HL-60/S4 (cell line): ENCODE results near the gene ZNF484.
"Not testable (repeated sequence)": the region's sequence is repeated elsewhere in the genome, so short reads cannot be mapped to it uniquely, and the experiment has no call there.

Source experiments
- in situ Hi-C: fragments of 300-500 bp; cut with MboI; formaldehyde crosslinking; loops from 2 replicates; pipeline ENCODE4 v1.14.3; 2022; ENCODE audit warnings: low sequenced_read_pairs

Gene ZNF484

DNA sequence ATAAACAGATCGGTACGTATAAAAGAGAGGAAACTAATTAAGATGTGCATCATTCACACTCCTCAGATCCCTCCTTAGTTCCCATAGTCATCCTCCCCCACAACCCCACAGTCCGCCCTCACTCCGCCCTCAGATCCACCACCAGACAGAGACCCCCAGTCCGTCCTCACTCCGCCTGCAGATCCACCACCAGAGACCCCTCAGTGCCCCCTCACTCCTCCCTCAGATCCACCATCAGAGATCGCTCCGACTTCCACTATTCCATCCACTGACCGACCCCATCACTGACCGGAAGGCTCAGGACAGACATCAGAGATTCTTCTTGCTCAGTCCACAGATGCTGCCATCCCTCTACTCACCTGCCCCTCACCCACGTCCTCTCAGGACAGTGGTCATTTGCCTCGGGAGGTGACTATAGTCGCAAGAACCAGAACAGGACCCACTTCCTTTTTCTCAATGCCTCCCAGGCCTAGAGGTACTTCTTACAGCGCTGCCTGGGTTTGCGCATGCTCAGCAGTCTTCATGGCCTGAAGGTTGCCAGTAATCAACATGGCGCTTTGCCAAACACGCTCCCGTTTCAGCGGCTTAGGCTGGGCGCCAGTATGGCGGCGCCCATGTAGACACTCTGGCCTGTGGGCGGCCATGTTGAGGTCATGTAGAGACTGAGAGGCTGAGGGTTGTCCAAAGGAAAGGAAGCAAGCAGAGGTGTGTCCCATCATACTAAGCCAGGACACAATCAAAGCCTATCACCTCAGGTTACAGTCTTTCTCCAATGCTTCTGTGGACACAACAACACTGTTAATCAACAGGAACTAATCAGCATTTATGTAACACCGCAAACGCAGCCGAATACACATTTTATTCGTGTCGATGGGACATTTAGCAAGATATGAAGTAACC, at the start of gene ZNF484:
Gene ZNF484 (minus strand): TSS at position 508 of the 900 bp plus-strand sequence. CDS start 3,009 bp downstream, outside the sequence.
- in situ Hi-C loops: no loop called here

GRCh38 chr9:92920437-92920836, 42.6 kb upstream of the ZNF484 start:
- in situ Hi-C loops: no loop called here

- in situ Hi-C loops: no loop called here
Observed at GRCh38 chr9:92917176-92917800, 39.5 kb upstream of the ZNF484 start.

DNA sequence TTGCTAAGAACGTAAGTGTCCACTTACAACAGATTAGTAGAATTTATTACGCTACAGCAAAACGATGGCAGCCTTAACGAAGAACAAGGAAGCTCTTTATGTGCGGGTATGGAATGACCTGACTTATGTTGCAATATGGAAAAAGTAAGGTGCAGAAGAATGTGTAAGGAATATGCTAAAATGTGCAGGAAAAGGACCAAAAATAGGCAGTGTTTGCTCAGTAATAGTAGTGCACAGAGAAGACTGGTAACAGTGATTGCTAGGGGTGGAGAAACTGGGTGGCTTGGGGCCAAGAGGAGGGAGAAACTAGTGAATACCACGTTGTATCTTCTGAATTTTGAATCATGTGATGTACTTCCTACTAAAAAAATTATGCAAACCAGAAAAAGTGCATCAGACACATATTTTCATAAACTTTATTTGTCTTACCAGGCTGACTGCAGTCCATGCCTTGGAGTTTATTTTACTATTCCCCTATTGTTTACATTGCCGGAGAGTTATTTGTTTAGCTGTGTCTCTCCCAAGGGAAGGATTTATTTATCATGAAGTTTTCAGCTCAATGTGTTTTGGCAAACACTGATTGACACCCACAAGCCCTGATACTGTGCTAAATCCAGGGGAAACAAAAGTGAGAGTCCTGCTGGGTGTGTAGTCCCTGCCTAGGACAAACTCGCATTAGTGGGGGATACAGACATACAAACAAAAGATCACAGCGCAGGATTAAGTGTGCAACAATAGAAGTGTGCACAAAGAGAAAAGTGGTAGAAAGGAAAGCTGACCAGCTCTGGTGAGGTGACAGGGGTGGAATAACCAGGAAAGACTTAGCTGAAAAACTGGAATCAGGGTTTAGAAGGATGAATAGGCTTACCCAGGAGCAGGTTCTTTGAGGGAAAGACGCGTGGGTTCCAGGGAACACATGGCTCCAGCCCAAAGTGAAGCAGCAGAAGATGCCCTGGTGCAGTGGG, 34.0 kb upstream of the ZNF484 start:
- in situ Hi-C loops: no loop called here

DNA sequence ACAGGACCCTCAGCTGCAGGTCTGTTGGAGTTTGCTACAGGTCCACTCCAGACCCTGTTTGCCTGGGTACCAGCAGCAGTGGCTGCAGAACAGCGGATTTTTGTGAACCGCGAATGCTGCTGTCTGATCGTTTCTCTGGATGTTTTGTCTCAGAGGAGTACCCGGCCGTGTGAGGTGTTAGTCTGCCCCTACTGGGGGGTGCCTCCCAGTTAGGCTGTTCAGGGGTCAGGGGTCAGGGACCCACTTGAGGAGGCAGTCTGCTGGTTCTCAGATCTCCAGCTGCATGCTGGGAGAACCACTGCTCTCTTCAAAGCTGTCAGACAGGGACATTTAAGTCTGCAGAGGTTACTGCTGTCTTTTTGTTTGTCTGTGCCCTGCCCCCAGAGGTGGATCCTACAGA, 27.3 kb upstream of the ZNF484 start:
- in situ Hi-C loops: not testable (repeated sequence)

DNA sequence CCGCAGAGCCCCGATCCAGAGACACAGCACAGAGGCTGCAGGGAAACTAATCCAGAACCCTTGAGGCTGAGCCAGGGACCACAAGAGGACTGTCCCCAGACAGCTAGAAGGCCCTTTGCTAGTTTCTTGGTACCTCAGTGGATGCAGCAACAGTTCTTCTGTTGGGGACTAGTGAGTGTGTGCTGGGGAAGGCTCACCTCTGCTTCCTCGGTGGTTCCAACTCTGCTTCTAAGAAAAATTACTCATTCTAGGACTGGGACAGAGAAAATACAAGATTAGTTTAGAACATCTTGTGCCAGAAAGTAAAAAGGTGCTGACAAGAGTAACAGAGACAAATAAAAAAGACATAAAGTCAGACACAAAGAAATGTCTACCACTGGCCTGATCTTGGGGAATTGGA, 19.5 kb upstream of the ZNF484 start:
- in situ Hi-C loops: no loop called here

- in situ Hi-C loops: no loop called here
Observed at GRCh38 chr9:92895812-92896436, 18.1 kb upstream of the ZNF484 start.

DNA sequence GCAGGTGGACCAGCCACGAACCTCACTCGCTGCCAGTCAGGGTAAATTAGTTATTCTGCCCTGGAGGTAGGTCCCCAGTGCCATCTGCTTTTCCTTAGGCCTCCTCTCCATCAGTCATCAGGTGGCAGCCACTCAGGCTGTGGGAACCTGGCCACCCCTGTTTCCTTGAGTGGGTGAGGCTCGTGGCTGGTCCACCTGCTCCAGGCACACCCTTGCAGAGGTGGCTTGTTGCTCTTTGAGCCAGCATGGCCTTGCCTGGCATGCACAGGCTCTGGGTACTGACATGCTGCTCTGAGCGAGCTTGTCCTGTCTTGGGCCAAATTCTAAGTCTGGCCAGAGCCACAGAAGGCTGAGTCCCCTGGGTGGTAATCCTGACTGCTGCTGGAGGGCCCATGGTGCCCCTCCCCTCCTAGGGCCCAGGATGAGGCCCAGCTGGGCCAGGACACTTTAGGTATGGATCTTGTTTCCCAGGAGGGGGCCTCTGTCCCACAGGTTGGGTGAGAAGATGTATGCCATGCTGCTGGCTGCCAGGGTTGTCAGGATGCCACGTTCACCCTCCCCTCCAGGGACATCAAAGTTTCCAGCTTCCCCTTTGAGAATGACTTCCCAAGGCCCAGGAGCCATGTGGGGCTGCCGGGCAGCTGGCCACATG, 17.0 kb upstream of the ZNF484 start:
- in situ Hi-C loops: no loop called here

DNA sequence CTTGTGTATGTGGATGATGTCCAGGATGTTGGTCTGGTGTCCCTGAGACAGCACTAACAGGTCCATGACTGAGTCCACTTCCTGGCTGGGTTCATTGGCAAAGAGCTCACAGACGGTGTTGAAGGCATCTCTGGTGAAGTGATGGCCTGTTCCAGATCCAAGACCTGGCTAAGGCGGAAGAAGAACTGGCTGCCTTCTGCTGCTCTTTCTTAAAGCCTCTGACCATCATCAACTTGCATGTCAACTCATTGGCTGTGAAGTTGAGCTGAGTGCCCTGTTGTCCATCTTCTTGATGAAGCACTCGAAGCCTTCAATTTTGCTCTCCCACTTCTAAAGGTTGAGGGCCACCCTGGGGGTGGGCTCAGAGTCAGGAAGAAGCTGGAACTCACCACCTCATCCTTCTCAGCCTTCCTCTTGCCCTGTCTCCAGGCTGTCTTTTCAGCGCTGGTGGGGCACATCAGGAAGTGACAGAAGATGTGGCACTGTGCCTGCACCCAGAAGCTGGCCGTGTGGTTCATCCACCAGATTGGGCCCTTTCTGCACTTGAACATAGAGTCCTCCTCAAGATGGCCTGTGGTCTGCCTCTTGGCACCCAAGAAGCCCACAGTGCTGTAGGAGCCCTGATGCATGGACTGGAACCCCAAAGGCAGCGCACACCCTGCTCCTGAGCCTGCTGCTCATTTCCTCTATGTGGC, 16.2 kb upstream of the ZNF484 start:
- in situ Hi-C loops: not testable (repeated sequence)

DNA sequence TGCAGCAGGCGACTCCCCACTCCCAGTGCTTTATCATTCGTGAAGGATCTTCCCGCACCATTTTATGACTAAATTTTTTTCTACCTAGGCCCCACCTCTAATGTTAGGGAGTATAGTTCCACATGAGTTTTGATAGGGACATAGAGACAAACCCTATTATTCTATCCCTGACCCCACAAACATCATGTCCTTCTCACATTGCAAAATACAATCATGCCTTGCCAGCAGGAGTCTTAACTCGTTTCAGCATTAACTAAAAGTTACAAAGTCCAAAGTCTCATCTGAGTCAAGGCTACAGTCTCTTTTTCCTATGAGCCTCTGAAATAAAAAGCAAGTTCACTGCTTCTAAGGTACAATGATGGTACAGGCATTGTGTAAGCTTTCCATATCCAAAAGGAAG, 14.4 kb upstream of the ZNF484 start:
- in situ Hi-C loops: not testable (repeated sequence)

DNA sequence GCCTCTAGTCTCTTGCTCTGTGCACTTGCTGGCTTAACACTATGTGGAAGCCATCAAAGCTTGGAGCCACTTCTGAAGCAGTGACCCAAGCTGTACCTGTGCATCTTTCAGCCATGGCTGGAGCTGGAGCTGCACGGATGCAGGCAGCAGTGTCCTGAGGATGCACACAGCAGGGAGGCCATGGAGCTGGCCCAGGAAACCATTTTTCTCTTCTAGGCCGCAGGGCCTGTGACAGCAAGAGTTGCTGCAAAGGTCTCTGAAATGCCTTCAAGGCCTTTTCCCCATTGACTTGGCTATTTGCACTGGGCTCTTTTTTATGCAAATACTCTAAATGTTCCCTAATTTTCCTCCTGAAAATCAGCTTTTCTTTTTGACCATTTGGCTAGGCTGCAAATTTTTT, 12.9 kb upstream of the ZNF484 start:
- in situ Hi-C loops: no loop called here

DNA sequence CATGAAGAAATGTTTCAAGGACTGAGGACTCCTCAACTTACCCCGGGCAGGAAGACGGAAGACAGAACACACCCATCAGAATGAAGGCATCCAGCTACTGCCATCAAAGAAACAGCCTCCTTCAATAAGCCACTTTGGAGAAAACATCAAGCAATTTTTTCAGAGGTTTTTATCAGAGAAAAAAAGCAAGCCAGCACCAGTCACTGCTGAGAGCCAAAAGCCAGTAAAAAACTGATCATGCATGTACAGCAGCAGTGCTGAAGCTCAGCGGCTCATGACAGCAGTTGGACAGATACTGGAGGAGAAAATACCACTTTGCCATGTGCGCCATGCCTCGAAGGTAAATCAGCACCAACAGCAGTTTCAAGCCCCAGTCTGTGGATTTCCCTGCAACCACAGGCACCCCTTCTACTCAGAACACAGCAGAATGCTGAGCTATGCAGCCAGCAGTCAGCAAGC, 10.1 kb upstream of the ZNF484 start:
- in situ Hi-C loops: no loop called here

- in situ Hi-C loops: not testable (repeated sequence)
Observed at GRCh38 chr9:92886846-92887610, 9.2 kb upstream of the ZNF484 start.

DNA sequence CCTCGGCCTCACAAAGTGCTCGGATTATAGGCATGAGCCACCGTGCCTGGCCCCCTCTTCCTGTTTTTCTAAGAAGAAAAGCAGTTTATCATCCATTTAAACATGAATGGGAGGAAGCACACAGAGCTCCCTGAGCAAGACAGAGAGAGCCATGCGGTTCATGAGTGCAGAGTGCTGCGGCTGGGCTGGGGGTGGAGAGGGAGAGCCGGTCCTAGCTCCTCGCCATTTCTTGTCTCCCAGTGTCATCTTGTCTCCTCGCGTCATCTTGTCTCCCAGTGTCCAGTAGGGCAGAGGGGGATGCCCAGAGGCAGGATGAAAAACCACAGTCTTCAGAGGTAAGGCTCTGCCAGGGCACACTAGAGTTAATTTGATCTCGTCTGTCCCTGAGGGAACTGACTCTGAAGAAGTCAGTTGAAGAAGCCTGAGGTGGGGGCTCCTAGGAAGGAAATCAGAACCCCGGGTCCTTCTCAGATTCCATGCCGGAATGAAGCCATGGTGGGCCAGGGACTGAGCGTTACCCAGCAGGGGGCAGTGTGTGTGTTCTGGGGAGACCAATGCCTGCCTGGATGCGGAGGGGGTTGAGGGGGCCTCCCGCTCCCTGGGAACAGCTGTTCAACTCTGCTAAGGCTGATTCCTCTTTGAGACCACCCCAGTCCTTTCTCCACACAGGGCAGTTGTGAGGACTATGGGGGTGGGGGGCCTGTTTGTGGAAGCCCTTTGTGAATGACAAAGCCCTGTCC, 6.0 kb upstream of the ZNF484 start:
- in situ Hi-C loops: not testable (repeated sequence)

GRCh38 chr9:92882276-92882675, 4.4 kb upstream of the ZNF484 start:
- in situ Hi-C loops: no loop called here

DNA sequence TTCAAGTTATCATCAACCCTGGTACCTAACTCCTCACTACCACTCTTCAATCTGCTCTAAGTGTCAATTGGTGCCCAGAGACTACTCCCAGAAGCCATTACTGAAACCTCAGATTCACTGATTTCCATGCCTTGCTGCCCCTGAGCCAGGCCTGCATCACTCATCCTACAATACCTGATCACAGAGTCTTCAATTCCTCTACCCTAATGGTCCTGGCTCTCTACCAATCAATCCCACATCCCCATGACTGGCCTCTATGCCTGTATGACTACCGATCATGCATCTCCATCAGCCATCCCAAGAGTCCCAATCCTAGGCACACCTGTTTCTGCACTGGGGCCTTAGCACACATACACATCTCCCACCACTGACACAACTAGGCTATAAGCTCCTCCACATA, 2.5 kb downstream of the ZNF484 start:
- in situ Hi-C loops: no loop called here

- in situ Hi-C loops: no loop called here
Observed at GRCh38 chr9:92870289-92870688, 7.5 kb downstream of the ZNF484 start.

DNA sequence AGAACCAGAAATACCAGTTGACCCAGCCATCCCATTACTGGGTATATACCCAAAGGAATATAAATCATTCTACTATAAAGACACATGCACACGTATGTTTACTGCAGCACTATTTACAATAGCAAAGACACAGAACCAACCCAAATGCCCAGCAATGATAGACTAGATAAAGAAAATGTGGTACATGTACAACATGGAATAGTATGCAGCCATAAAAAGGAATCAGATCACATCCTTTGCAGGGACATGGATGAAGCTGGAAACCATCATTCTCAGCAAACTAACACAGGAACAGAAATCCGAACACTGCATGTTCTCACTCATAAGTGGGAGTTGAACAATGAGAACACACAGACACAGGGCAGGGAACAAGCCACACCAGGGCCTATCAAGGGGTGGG, 11.2 kb downstream of the ZNF484 start:
- in situ Hi-C loops: not testable (repeated sequence)
